ENCODE results near the gene SEC61G.

- TF ChIP-seq, protein P1, sequence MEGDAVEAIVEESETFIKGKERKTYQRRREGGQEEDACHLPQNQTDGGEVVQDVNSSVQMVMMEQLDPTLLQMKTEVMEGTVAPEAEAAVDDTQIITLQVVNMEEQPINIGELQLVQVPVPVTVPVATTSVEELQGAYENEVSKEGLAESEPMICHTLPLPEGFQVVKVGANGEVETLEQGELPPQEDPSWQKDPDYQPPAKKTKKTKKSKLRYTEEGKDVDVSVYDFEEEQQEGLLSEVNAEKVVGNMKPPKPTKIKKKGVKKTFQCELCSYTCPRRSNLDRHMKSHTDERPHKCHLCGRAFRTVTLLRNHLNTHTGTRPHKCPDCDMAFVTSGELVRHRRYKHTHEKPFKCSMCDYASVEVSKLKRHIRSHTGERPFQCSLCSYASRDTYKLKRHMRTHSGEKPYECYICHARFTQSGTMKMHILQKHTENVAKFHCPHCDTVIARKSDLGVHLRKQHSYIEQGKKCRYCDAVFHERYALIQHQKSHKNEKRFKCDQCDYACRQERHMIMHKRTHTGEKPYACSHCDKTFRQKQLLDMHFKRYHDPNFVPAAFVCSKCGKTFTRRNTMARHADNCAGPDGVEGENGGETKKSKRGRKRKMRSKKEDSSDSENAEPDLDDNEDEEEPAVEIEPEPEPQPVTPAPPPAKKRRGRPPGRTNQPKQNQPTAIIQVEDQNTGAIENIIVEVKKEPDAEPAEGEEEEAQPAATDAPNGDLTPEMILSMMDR (IDR thresholded peaks at IDR 0.05), result no peak
- TF ChIP-seq EZH2phosphoT487 (IDR thresholded peaks at IDR 0.05), result no peak
These were observed 1.3 kb downstream of the SEC61G start for GRCh38 chr7:54757711-54758110.

Data from neural progenitor cell (in vitro differentiated cells).